WTC11 (cell line): Measurements from ENCODE around the gene ANAPC4.

Experiments
- CBFB ChIP-seq: sonication (generic); formaldehyde crosslinking; IDR thresholded peaks from 2 replicates; pipeline ENCODE4 v1.8.1; 2022; ENCODE audit warnings: mild to moderate bottlenecking, low read depth, missing genetic modification reagents
- ELF4 ChIP-seq: sonication (generic); formaldehyde crosslinking; IDR thresholded peaks from 2 replicates; pipeline ENCODE4 v1.8.1; 2022; ENCODE audit warnings: low read depth, mild to moderate bottlenecking, moderate library complexity, missing genetic modification reagents
- JUN ChIP-seq: sonication (generic); formaldehyde crosslinking; IDR thresholded peaks from 2 replicates; pipeline ENCODE4 v1.8.0; 2023; ENCODE audit warnings: mild to moderate bottlenecking, missing genetic modification reagents
- SMAD3 ChIP-seq: sonication (generic); formaldehyde crosslinking; IDR thresholded peaks from 2 replicates; pipeline ENCODE4 v1.8.0; 2022; ENCODE audit warnings: missing genetic modification reagents, mild to moderate bottlenecking, borderline replicate concordance
- TP53 ChIP-seq: sonication (generic); formaldehyde crosslinking; IDR thresholded peaks from 2 replicates; pipeline ENCODE4 v1.8.1; 2023; ENCODE audit warnings: mild to moderate bottlenecking, missing genetic modification reagents
- TF ChIP-seq, protein P1 (sequence below): fragments of 200-600 bp; IDR thresholded peaks from 2 replicates; pipeline ENCODE4 v1.8.0; 2022; ENCODE audit warnings: antibody characterized with exemption
- TF ChIP-seq, protein P2 (sequence below): sonication (generic); formaldehyde crosslinking; IDR thresholded peaks from 2 replicates; pipeline ENCODE4 v1.8.0; 2023; ENCODE audit warnings: missing genetic modification reagents, mild to moderate bottlenecking, borderline replicate concordance
- TF ChIP-seq, protein P3 (sequence below): sonication (generic); formaldehyde crosslinking; IDR thresholded peaks from 2 replicates; pipeline ENCODE4 v1.8.0; 2022; ENCODE audit warnings: mild to moderate bottlenecking, missing genetic modification reagents
- TF ChIP-seq, protein P4 (sequence below): sonication (generic); formaldehyde crosslinking; IDR thresholded peaks from 2 replicates; pipeline ENCODE4 v1.8.1; 2022; ENCODE audit warnings: missing genetic modification reagents, borderline replicate concordance
- TF ChIP-seq, protein P5 (sequence below): sonication (generic); formaldehyde crosslinking; conservative IDR thresholded peaks from 2 replicates; pipeline ENCODE4 v1.8.1; 2022; ENCODE audit warnings: mild to moderate bottlenecking, missing genetic modification reagents
- TF ChIP-seq, protein P6 (sequence below): sonication (generic); formaldehyde crosslinking; IDR thresholded peaks from 2 replicates; pipeline ENCODE4 v1.8.1; 2023; ENCODE audit warnings: mild to moderate bottlenecking, missing genetic modification reagents, moderate library complexity
- TF ChIP-seq, protein P7 (sequence below): fragments of 250-450 bp; sonication (Bioruptor Pico); IDR thresholded peaks from 2 replicates; pipeline ENCODE4 v2.1.2; 2022; ENCODE audit warnings: mild to moderate bottlenecking, moderate library complexity

DNA sequence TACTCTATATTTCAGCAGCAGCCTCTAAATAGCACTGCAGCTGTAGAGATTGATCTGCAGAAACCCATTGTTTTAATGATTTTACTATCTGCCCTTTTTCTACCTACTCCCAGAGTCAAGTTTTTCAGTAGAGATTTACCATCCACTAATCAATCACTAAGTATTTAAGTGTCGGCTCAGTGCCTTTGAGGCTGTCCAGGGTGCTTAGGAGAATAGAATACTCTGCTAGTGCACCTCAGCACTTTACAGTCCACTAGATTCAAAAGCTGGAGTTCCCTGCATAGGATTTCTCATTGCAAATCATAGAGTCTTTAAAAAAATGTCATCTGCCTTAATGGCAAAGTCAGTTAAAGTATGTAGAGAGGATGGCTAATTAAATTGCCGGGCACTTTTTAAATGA, 29.6 kb upstream of the ANAPC4 start:
- TF ChIP-seq ELF4 (CRISPR knock-in tag): no peak
- TF ChIP-seq, protein P1, sequence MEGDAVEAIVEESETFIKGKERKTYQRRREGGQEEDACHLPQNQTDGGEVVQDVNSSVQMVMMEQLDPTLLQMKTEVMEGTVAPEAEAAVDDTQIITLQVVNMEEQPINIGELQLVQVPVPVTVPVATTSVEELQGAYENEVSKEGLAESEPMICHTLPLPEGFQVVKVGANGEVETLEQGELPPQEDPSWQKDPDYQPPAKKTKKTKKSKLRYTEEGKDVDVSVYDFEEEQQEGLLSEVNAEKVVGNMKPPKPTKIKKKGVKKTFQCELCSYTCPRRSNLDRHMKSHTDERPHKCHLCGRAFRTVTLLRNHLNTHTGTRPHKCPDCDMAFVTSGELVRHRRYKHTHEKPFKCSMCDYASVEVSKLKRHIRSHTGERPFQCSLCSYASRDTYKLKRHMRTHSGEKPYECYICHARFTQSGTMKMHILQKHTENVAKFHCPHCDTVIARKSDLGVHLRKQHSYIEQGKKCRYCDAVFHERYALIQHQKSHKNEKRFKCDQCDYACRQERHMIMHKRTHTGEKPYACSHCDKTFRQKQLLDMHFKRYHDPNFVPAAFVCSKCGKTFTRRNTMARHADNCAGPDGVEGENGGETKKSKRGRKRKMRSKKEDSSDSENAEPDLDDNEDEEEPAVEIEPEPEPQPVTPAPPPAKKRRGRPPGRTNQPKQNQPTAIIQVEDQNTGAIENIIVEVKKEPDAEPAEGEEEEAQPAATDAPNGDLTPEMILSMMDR: no peak
- no peak for TF ChIP-seq JUN
- TF ChIP-seq SMAD3 (CRISPR knock-in tag): no peak
- TF ChIP-seq, protein P2, sequence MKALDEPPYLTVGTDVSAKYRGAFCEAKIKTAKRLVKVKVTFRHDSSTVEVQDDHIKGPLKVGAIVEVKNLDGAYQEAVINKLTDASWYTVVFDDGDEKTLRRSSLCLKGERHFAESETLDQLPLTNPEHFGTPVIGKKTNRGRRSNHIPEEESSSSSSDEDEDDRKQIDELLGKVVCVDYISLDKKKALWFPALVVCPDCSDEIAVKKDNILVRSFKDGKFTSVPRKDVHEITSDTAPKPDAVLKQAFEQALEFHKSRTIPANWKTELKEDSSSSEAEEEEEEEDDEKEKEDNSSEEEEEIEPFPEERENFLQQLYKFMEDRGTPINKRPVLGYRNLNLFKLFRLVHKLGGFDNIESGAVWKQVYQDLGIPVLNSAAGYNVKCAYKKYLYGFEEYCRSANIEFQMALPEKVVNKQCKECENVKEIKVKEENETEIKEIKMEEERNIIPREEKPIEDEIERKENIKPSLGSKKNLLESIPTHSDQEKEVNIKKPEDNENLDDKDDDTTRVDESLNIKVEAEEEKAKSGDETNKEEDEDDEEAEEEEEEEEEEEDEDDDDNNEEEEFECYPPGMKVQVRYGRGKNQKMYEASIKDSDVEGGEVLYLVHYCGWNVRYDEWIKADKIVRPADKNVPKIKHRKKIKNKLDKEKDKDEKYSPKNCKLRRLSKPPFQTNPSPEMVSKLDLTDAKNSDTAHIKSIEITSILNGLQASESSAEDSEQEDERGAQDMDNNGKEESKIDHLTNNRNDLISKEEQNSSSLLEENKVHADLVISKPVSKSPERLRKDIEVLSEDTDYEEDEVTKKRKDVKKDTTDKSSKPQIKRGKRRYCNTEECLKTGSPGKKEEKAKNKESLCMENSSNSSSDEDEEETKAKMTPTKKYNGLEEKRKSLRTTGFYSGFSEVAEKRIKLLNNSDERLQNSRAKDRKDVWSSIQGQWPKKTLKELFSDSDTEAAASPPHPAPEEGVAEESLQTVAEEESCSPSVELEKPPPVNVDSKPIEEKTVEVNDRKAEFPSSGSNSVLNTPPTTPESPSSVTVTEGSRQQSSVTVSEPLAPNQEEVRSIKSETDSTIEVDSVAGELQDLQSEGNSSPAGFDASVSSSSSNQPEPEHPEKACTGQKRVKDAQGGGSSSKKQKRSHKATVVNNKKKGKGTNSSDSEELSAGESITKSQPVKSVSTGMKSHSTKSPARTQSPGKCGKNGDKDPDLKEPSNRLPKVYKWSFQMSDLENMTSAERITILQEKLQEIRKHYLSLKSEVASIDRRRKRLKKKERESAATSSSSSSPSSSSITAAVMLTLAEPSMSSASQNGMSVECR (CRISPR knock-in tag): no peak
- TF ChIP-seq CBFB: no peak
- TF ChIP-seq, protein P3, sequence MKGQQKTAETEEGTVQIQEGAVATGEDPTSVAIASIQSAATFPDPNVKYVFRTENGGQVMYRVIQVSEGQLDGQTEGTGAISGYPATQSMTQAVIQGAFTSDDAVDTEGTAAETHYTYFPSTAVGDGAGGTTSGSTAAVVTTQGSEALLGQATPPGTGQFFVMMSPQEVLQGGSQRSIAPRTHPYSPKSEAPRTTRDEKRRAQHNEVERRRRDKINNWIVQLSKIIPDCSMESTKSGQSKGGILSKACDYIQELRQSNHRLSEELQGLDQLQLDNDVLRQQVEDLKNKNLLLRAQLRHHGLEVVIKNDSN (CRISPR knock-in tag): no peak
- TF ChIP-seq, protein P4, sequence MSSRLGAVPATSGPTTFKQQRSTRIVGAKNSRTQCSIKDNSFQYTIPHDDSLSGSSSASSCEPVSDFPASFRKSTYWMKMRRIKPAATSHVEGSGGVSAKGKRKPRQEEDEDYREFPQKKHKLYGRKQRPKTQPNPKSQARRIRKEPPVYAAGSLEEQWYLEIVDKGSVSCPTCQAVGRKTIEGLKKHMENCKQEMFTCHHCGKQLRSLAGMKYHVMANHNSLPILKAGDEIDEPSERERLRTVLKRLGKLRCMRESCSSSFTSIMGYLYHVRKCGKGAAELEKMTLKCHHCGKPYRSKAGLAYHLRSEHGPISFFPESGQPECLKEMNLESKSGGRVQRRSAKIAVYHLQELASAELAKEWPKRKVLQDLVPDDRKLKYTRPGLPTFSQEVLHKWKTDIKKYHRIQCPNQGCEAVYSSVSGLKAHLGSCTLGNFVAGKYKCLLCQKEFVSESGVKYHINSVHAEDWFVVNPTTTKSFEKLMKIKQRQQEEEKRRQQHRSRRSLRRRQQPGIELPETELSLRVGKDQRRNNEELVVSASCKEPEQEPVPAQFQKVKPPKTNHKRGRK (CRISPR knock-in tag): no peak
- TF ChIP-seq, protein P5, sequence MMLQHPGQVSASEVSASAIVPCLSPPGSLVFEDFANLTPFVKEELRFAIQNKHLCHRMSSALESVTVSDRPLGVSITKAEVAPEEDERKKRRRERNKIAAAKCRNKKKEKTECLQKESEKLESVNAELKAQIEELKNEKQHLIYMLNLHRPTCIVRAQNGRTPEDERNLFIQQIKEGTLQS (CRISPR knock-in tag): no peak
- TF ChIP-seq, protein P6, sequence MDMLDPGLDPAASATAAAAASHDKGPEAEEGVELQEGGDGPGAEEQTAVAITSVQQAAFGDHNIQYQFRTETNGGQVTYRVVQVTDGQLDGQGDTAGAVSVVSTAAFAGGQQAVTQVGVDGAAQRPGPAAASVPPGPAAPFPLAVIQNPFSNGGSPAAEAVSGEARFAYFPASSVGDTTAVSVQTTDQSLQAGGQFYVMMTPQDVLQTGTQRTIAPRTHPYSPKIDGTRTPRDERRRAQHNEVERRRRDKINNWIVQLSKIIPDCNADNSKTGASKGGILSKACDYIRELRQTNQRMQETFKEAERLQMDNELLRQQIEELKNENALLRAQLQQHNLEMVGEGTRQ: no peak
- TF ChIP-seq, protein P7, sequence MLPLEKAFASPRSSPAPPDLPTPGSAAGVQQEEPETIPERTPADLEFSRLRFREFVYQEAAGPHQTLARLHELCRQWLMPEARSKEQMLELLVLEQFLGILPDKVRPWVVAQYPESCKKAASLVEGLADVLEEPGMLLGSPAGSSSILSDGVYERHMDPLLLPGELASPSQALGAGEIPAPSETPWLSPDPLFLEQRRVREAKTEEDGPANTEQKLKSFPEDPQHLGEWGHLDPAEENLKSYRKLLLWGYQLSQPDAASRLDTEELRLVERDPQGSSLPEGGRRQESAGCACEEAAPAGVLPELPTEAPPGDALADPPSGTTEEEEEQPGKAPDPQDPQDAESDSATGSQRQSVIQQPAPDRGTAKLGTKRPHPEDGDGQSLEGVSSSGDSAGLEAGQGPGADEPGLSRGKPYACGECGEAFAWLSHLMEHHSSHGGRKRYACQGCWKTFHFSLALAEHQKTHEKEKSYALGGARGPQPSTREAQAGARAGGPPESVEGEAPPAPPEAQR (CRISPR knock-in tag): no peak
- TF ChIP-seq TP53 (CRISPR knock-in tag): no peak
